Activated CD4-positive, CD25-positive, alpha-beta regulatory T cell treated with anti-CD3 and anti-CD28 coated beads, Interleukin-2, amount 50 U/mL, for 24 hours (primary cell): ENCODE measurements around the gene TSPAN4.

Experiments
- ATAC-seq, 2 donors: fragments of 150-1000 bp; cut with Tn5 transposase; one replicate each; pipeline ENCODE4 v1.10.0; 2021; ENCODE audit warnings: mild to moderate bottlenecking in 1 of 2, moderate library complexity in 1 of 2

TSPAN4 gene

GRCh38 chr11:867856-868358 lies 25.3 kb downstream of the TSPAN4 start:
- ATAC-seq: no peak

- ATAC-seq: no peak
Observed at GRCh38 chr11:868394-868793, 25.7 kb downstream of the TSPAN4 start.

- no peak for ATAC-seq
Observed at GRCh38 chr11:868802-869201, 26.1 kb downstream of the TSPAN4 start.

- ATAC-seq: no peak
Observed at GRCh38 chr11:869399-870126, 26.9 kb downstream of the TSPAN4 start.

GRCh38 chr11:870127-870413 lies 27.4 kb downstream of the TSPAN4 start:
- ATAC-seq: no peak

- no peak for ATAC-seq
Observed at GRCh38 chr11:870418-870817, 27.8 kb downstream of the TSPAN4 start.

GRCh38 chr11:871472-871871 lies 28.8 kb downstream of the TSPAN4 start:
- no peak for ATAC-seq

- ATAC-seq: no peak
Observed at GRCh38 chr11:872799-873198, 30.1 kb downstream of the TSPAN4 start.

- no peak for ATAC-seq
Observed at GRCh38 chr11:873706-874105, 31.1 kb downstream of the TSPAN4 start.

GRCh38 chr11:875203-875602 lies 32.6 kb downstream of the TSPAN4 start:
- ATAC-seq: no peak

- no peak for ATAC-seq
Observed at GRCh38 chr11:875769-876301, 33.2 kb downstream of the TSPAN4 start.

- no peak for ATAC-seq
Observed at GRCh38 chr11:876545-876944, 33.9 kb downstream of the TSPAN4 start.

- peak in 1 of 2 donors; percentile 17 for ATAC-seq
Observed at GRCh38 chr11:877565-877964, 34.9 kb downstream of the TSPAN4 start.

GRCh38 chr11:880447-880846 lies 37.8 kb downstream of the TSPAN4 start:
- no peak for ATAC-seq

GRCh38 chr11:882596-882995 lies 39.9 kb downstream of the TSPAN4 start:
- ATAC-seq: no peak

- no peak for ATAC-seq
Observed at GRCh38 chr11:883527-883926, 40.9 kb downstream of the TSPAN4 start.

- ATAC-seq: no peak
Observed at GRCh38 chr11:884578-885070, 42.0 kb downstream of the TSPAN4 start.

- ATAC-seq: no peak
Observed at GRCh38 chr11:886568-886967, 43.9 kb downstream of the TSPAN4 start.

- ATAC-seq: no peak
Observed at GRCh38 chr11:887589-887988, 44.9 kb downstream of the TSPAN4 start.

- ATAC-seq: no peak
Observed at GRCh38 chr11:888310-889212, 45.9 kb downstream of the TSPAN4 start.

- ATAC-seq: no peak
Observed at GRCh38 chr11:889257-889656, 46.6 kb downstream of the TSPAN4 start.

GRCh38 chr11:889687-890475 lies 47.2 kb downstream of the TSPAN4 start:
- no peak for ATAC-seq
